ENCODE measurements around the gene CPEB4.

The CPEB4 gene

DNA sequence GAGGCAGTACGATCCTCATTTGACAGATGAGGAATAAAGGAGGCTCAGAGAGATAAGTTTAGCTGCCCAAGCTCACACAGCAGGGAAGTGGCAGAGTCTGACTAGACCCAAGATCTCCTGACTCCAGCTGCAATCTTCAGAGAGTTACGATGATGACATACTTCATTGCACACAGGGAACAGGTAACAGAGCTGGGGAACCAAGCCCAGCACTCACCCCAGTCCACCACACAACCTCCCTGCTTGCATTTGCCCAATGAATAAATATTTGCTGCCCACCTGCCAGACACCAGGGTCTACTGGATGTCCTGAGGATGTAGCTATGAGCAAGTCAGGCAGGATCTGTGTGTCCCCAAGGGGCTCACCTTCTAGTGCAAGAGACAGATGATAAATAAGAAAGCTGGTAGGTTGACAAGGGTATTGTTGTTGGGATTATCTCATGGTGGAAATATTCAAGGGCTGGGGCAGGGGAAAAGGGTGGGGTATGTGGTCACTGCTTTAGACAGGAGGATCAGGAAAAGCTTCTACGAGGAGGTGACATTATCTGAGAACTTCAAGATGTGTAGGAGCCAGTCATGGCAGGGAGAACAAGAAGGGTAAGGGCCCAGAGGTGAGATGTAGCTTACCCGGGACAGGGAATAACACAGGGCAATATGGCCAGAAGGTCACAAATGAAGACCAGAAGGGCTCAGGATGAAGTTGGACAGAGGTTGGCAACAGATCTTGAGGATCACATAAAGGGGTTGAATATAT, 28.6 kb upstream of the CPEB4 start:
- no peak for DNase-seq (ENCODE audit: low spot score)
- TF ChIP-seq CTCF (IDR thresholded peaks at IDR 0.05; ENCODE audit: extremely low read depth, missing control alignments): no peak

DNA sequence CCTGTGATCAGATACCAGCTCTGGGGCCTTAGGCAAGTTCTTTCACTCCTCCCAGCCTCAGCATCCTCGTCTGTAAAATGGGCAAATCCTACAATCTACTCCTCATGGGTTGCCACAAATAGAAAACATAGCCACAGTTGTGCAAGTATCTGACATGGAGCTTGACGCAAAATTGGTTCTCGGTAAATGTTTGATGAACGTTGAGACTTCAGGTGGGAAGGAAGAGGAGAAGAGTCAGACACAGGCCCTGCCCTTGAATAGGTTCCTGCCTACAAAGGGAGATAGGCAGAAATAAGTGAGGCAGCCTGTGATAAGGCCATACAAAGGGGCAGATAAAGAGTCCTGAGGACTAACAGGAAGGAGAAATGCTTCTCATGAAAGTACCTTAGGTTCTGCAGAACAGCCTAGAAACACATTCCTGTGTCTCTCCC, 26.1 kb upstream of the CPEB4 start:
- no peak for TF ChIP-seq CTCF (IDR thresholded peaks at IDR 0.05; ENCODE audit: extremely low read depth, missing control alignments)
- no peak for DNase-seq (ENCODE audit: low spot score)

DNA sequence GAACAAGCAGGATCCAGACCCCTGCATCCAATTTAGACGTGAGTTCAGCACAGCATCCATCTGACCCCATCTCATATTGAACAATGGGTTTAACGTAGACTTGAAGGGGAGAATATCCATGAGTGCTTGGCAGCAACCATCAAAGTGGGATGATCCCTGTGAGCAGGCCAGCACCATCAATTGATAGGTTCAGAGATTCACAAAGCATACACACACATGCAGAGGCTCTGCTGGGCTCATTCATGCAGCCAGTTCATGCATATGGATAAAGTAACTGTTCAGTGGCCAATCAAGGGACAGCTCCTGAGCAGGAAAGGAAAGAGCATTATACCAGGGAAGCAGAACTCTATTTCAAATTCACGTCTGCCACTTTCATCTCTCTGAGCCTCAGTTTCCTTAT, 24.8 kb upstream of the CPEB4 start:
- no peak for TF ChIP-seq CTCF (IDR thresholded peaks at IDR 0.05; ENCODE audit: extremely low read depth, missing control alignments)
- no peak for DNase-seq (ENCODE audit: low spot score)

DNA sequence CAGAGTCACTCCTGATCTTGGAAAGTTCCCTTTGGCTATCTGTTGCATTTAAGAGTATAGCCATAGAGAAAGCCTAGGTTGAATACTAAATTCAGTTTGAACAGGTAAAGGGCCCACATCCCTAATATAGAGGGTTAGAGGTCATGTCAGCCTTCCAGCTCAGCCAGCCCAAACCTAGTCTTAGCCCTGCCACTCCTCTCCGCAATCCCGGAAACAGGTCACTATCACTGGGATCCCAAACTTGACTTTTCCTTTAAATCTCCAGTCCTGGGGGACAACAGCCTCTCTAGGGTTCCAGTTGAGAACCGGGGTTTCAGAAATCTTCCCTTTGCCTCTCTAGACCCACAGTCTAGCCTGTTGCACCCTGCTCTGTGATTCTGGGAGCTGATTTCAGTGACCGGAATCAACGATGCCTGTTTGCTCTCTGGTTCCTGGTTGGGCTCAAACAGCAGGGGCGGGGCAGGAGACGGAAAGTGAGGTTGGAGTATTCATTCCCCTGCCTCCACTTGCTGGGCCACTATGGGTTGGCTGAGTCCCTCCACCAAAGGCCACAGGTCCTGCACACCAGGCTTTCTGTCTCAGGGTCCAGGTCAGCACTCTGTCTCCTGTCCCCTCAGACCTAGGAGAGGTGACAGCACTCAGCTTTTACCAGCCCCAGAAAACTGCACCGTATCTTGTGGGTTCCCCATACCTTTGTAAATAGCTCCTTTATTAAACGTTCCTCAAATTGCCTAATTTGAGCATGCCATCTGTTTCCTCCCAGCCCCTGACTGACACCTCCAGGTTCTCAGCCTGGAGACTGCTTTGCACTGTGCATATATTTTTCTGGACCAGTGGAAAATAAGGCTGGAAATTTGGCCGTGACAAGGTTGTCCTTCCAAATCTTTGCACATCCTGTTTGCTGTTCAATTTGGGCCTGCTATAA, 23.8 kb upstream of the CPEB4 start:
- no peak for DNase-seq (ENCODE audit: low spot score)
- TF ChIP-seq CTCF (IDR thresholded peaks at IDR 0.05; ENCODE audit: extremely low read depth, missing control alignments): no peak

DNA sequence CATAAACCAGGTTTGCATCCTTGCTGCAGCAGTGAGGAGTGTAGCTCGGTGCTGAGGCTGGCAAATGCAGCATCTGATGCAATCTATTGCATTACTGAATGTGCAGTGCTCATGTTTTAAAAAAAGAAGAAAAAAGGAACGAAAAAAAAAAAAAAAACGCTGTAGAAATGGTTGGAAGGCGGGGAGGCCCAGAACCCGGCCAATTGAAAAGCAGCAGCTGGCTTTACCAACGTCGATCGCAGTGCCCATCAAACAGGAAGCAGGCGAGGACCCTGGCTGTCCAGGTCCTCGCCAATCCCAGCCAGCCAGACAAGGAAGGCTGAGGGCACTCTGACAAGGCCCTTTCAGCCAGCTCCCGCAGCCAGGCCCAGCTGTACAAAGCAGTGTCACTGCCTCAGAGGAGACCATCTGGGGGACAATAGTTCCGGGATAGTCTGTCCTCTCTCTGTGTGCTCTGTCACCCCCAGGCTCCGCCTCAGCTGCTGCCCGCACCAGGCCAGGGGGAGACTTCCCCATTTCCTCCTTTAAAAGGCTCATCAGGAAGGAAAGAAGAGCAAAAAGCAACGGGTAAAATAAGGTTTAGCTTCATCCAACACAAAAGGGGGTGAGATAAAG, 21.8 kb upstream of the CPEB4 start:
- DNase-seq (ENCODE audit: low spot score): no peak
- no peak for TF ChIP-seq CTCF (IDR thresholded peaks at IDR 0.05; ENCODE audit: extremely low read depth, missing control alignments)

GRCh38 chr5:173866858-173867679, 21.1 kb upstream of the CPEB4 start:
- no peak for TF ChIP-seq CTCF (IDR thresholded peaks at IDR 0.05; ENCODE audit: extremely low read depth, missing control alignments)
- DNase-seq (ENCODE audit: low spot score): no peak

All from GM20000 (cell line).